ENCODE results near the gene KCNK2. TPM values are rescaled to one million over a fixed set of nuclear protein-coding genes. Genes with fewer than 3 reads are reported as not detected.

KCNK2 gene
- total RNA-seq, 2 donors from 2014 or later, result 0.12 TPM; not detected in 1

GRCh38 chr1:215202868-215203267 lies 120.3 kb downstream of the KCNK2 start:
- no peaks in the 10 kb centered on the region for H3K9me3 ChIP-seq
- H3K36me3 ChIP-seq, result no peaks in the 10 kb centered on the region
- TF ChIP-seq CTCF (IDR thresholded peaks at IDR 0.05), result no peak
- no peak overlapping the region for H3K27ac ChIP-seq
- H3K4me3 ChIP-seq, result no peak overlapping the region
- H3K27me3 ChIP-seq, result no peaks in the 10 kb centered on the region
- H3K4me1 ChIP-seq, result no peaks in the 10 kb centered on the region
- no peak for DNase-seq (ENCODE audit: low spot score)

GRCh38 chr1:215210167-215210566 lies 127.6 kb downstream of the KCNK2 start:
- Histone ChIP-seq H3K4me1 (no peaks in the 10 kb centered on the region), H3K27ac (no peak overlapping the region), H3K4me3 (no peak overlapping the region), H3K9me3 (no peaks in the 10 kb centered on the region), H3K36me3 (no peaks in the 10 kb centered on the region), H3K27me3 (no peaks in the 10 kb centered on the region)
- no peak for TF ChIP-seq CTCF (IDR thresholded peaks at IDR 0.05)
- DNase-seq (ENCODE audit: low spot score), result no peak

GRCh38 chr1:215215846-215216245 lies 133.3 kb downstream of the KCNK2 start:
- H3K4me3 ChIP-seq, result no peak overlapping the region
- no peak for DNase-seq (ENCODE audit: low spot score)
- no peaks in the 10 kb centered on the region for H3K27me3 ChIP-seq
- TF ChIP-seq CTCF (IDR thresholded peaks at IDR 0.05), result no peak
- no peaks in the 10 kb centered on the region for H3K36me3 ChIP-seq
- H3K27ac ChIP-seq, result no peak overlapping the region
- no peaks in the 10 kb centered on the region for H3K4me1 ChIP-seq
- no peaks in the 10 kb centered on the region for H3K9me3 ChIP-seq

GRCh38 chr1:215219372-215219771 lies 136.8 kb downstream of the KCNK2 start:
- no peak for DNase-seq (ENCODE audit: low spot score)
- Histone ChIP-seq H3K27ac (no peak overlapping the region), H3K36me3 (no peaks in the 10 kb centered on the region), H3K27me3 (no peaks in the 10 kb centered on the region), H3K9me3 (no peaks in the 10 kb centered on the region), H3K4me3 (no peak overlapping the region), H3K4me1 (no peaks in the 10 kb centered on the region)
- no peak for TF ChIP-seq CTCF (IDR thresholded peaks at IDR 0.05)

GRCh38 chr1:215220346-215220745 lies 137.8 kb downstream of the KCNK2 start:
- no peak for DNase-seq (ENCODE audit: low spot score)
- H3K4me1 ChIP-seq, result no peaks in the 10 kb centered on the region
- H3K36me3 ChIP-seq, result no peaks in the 10 kb centered on the region
- TF ChIP-seq CTCF (IDR thresholded peaks at IDR 0.05), result no peak
- H3K27ac ChIP-seq, result no peak overlapping the region
- H3K4me3 ChIP-seq, result no peak overlapping the region
- no peaks in the 10 kb centered on the region for H3K27me3 ChIP-seq
- no peaks in the 10 kb centered on the region for H3K9me3 ChIP-seq

- Histone ChIP-seq H3K27me3 (no peaks in the 10 kb centered on the region), H3K36me3 (no peaks in the 10 kb centered on the region), H3K9me3 (no peaks in the 10 kb centered on the region), H3K27ac (no peak overlapping the region), H3K4me1 (no peaks in the 10 kb centered on the region), H3K4me3 (no peak overlapping the region)
- no peak for DNase-seq (ENCODE audit: low spot score)
- TF ChIP-seq CTCF (IDR thresholded peaks at IDR 0.05), result no peak
These were observed 144.2 kb downstream of the KCNK2 start for GRCh38 chr1:215226757-215227156.

Data from right atrium auricular region (tissue), 2 donors.